NCI-H526 (cell line): ENCODE measurements around the gene PTPRN.
A peak's percentile ranks its signal among the peaks of the same experiment; 100 is the strongest.
"Not testable (repeated sequence)": the region's sequence is repeated elsewhere in the genome, so short reads cannot be mapped to it uniquely, and the experiment has no call there.

Experiments used
- DNase-seq, 2 experiments: peaks; one replicate each; lab custom pipeline; 2025; lab: John Stamatoyannopoulos, UW

The PTPRN gene

GRCh38 chr2:219287580-219288265, 21.5 kb downstream of the PTPRN start:
- no peak for DNase-seq

GRCh38 chr2:219287116-219287440, 22.1 kb downstream of the PTPRN start:
- DNase-seq: not testable (repeated sequence)

- DNase-seq: no peak
Measured at GRCh38 chr2:219286436-219287115, 22.6 kb downstream of the PTPRN start.

- DNase-seq: peak in 1 of 2 experiments; percentile 57
Measured at GRCh38 chr2:219285894-219286425, 23.2 kb downstream of the PTPRN start.

GRCh38 chr2:219285373-219285735, 23.8 kb downstream of the PTPRN start:
- DNase-seq: no peak

- no peak for DNase-seq
Measured at GRCh38 chr2:219284501-219285372, 24.5 kb downstream of the PTPRN start.

- DNase-seq: no peak
Measured at GRCh38 chr2:219282943-219283581, 26.1 kb downstream of the PTPRN start.

- no peak for DNase-seq
Measured at GRCh38 chr2:219282375-219282774, 26.8 kb downstream of the PTPRN start.

- no peak for DNase-seq
Measured at GRCh38 chr2:219281588-219281987, 27.6 kb downstream of the PTPRN start.

GRCh38 chr2:219280651-219281050, 28.6 kb downstream of the PTPRN start:
- DNase-seq: no peak

- DNase-seq: no peak
Measured at GRCh38 chr2:219279916-219280516, 29.2 kb downstream of the PTPRN start.

GRCh38 chr2:219279151-219279915, 29.9 kb downstream of the PTPRN start, which contains the start of gene DNAJB2:
TSS of gene DNAJB2 (plus strand) at chr2:219279366. CDS start at chr2:219279834, 468 bp downstream.
- peak; percentile 86 to 98 for DNase-seq

GRCh38 chr2:219278655-219279150, 30.5 kb downstream of the PTPRN start:
- peak in 1 of 2 experiments; percentile 44 for DNase-seq

- DNase-seq: peak; percentile 70 to 90
Measured at GRCh38 chr2:219277703-219278654, 31.2 kb downstream of the PTPRN start.

- no peak for DNase-seq
Measured at GRCh38 chr2:219274361-219274921, 34.8 kb downstream of the PTPRN start.

GRCh38 chr2:219273937-219274336, 35.3 kb downstream of the PTPRN start:
- no peak for DNase-seq

- DNase-seq: no peak
Measured at GRCh38 chr2:219272995-219273394, 36.2 kb downstream of the PTPRN start.

- no peak for DNase-seq
Measured at GRCh38 chr2:219272356-219272755, 36.8 kb downstream of the PTPRN start.

GRCh38 chr2:219271021-219271420, 38.2 kb downstream of the PTPRN start:
- DNase-seq: no peak
